HEK293T (cell line): ENCODE measurements around the gene PTGR2.
"Not testable (repeated sequence)": the region's sequence is repeated elsewhere in the genome, so short reads cannot be mapped to it uniquely, and the experiment has no call there.

Experiments used
- CTCF ChIA-PET: fragments of 350-600 bp; formaldehyde crosslinking; extraction: SDS; loops from one replicate; lab custom pipeline; 2021; ENCODE audit warnings: antibody characterized with exemption, inconsistent platforms; lab: Yijun Ruan, JAX
- POLR2A ChIA-PET: fragments of 350-600 bp; formaldehyde crosslinking; extraction: SDS; loops from one replicate; lab custom pipeline; 2020; ENCODE audit warnings: antibody characterized with exemption, inconsistent platforms; lab: Yijun Ruan, JAX
- DNase-seq: peaks from one replicate; pipeline ENCODE4 v3.0.0; 2012; ENCODE audit warnings: mixed read lengths; ENCODE audit errors: extremely low spot score
- ARNT ChIP-seq: fragments of 450-650 bp; IDR thresholded peaks from 2 replicates; pipeline ENCODE4 v1.6.1; 2017; ENCODE audit warnings: mild to moderate bottlenecking
- BHLHE40 ChIP-seq: fragments of 450-650 bp; IDR thresholded peaks from 2 replicates; pipeline ENCODE4 v1.6.1; 2016; ENCODE audit warnings: mild to moderate bottlenecking, moderate library complexity, borderline replicate concordance
- CTBP1 ChIP-seq: fragments of 450-650 bp; IDR thresholded peaks from 2 replicates; pipeline ENCODE4 v1.6.1; 2016; ENCODE audit warnings: borderline replicate concordance
- ELF4 ChIP-seq: fragments of 450-650 bp; IDR thresholded peaks from 2 replicates; pipeline ENCODE4 v1.6.1; 2017; ENCODE audit warnings: antibody characterized with exemption
- FOXA1 ChIP-seq: fragments of 450-650 bp; IDR thresholded peaks from 2 replicates; pipeline ENCODE4 v1.6.1; 2016; ENCODE audit warnings: mild to moderate bottlenecking
- FOXK2 ChIP-seq: fragments of 450-650 bp; IDR thresholded peaks from 2 replicates; pipeline ENCODE4 v1.6.1; 2016; ENCODE audit warnings: mild to moderate bottlenecking
- FOXM1 ChIP-seq: fragments of 450-650 bp; IDR thresholded peaks from 2 replicates; pipeline ENCODE4 v1.6.1; 2017; ENCODE audit warnings: mild to moderate bottlenecking, borderline replicate concordance
- HDGF ChIP-seq: fragments of 450-650 bp; IDR thresholded peaks from 2 replicates; pipeline ENCODE4 v1.6.1; 2017; ENCODE audit warnings: antibody characterized with exemption, borderline replicate concordance
- L3MBTL2 ChIP-seq: fragments of 450-650 bp; conservative IDR thresholded peaks from 2 replicates; pipeline ENCODE4 v1.6.1; 2016; ENCODE audit warnings: mild to moderate bottlenecking
- LEF1 ChIP-seq: fragments of 450-650 bp; IDR thresholded peaks from 2 replicates; pipeline ENCODE4 v1.6.1; 2017; ENCODE audit warnings: mild to moderate bottlenecking, borderline replicate concordance
- NFRKB ChIP-seq: fragments of 450-650 bp; IDR thresholded peaks from 2 replicates; pipeline ENCODE4 v1.6.1; 2016; ENCODE audit warnings: mild to moderate bottlenecking, moderate library complexity
- SP1 ChIP-seq: fragments of 450-650 bp; IDR thresholded peaks from 2 replicates; pipeline ENCODE4 v1.6.1; 2017
- SUZ12 ChIP-seq: fragments of 450-650 bp; IDR thresholded peaks from 2 replicates; pipeline ENCODE4 v1.6.1; 2016; ENCODE audit warnings: mild to moderate bottlenecking
- TARDBP ChIP-seq: fragments of 450-650 bp; IDR thresholded peaks from 2 replicates; pipeline ENCODE4 v1.6.1; 2016
- ZNF384 ChIP-seq: fragments of 450-650 bp; IDR thresholded peaks from 2 replicates; pipeline ENCODE4 v1.6.1; 2016
- TF ChIP-seq, protein P1 (sequence below): fragments of 450-650 bp; IDR thresholded peaks from 2 replicates; pipeline ENCODE4 v1.6.1; 2016

Gene PTGR2

DNA sequence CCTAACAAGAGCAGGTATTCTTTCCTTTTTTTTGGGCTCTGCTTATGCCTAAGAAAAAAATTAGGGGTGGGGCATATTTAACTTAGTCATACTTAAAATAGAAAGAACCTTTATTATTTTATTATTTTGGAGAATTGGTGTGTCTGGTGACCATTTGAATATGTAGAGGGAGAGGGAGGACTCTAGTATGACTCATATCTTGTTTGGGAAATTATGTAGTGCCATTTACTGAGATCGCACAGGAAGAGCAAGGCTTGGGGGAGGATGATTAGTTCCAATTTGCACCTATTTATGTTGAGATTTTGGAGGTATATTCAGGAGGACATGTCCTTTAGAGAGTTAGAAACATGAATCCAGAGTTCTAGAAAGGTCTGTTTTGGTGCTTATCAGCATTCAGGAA lies 44.9 kb downstream of the PTGR2 start:
- ChIA-PET POLR2A (interaction anchor here (1.1 to 1.6 kb wide), 2 partner anchors 10 to 45 kb away, joined by 3 to 5 read pairs; partner anchors contain the start of genes PTGR2 and ZNF410), CTCF (no interaction called here)
- TF ChIP-seq L3MBTL2: no peak
- TF ChIP-seq ARNT: no peak
- no peak for TF ChIP-seq FOXA1
- TF ChIP-seq TARDBP: no peak
- TF ChIP-seq SUZ12: no peak
- TF ChIP-seq SP1: no peak
- no peak for TF ChIP-seq NFRKB
- no peak for TF ChIP-seq ELF4
- TF ChIP-seq HDGF: no peak
- no peak for TF ChIP-seq ZNF384
- TF ChIP-seq BHLHE40: no peak
- TF ChIP-seq FOXK2: no peak
- TF ChIP-seq FOXM1: no peak
- TF ChIP-seq, protein P1, sequence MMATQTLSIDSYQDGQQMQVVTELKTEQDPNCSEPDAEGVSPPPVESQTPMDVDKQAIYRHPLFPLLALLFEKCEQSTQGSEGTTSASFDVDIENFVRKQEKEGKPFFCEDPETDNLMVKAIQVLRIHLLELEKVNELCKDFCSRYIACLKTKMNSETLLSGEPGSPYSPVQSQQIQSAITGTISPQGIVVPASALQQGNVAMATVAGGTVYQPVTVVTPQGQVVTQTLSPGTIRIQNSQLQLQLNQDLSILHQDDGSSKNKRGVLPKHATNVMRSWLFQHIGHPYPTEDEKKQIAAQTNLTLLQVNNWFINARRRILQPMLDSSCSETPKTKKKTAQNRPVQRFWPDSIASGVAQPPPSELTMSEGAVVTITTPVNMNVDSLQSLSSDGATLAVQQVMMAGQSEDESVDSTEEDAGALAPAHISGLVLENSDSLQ: no peak
- TF ChIP-seq CTBP1: no peak
- TF ChIP-seq LEF1: no peak
- no peak for DNase-seq

DNA sequence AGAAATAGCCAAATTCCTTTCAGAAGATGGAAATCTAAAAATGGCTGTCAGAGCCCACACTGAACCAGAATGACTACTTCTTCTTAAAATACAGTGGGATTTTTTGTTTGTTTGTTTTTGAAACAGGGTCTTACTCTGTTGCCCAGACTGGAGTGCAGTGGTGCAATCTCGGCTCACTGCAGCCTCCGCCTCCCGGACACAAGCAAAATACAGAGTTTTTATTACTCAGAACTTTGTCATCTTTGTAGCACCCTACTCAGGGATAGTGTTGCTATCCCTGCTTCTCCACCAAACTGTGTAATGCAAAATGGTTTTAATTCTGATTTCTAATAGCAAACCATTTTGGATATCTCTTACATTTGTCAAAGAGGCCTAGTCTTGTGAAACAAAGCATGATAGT lies 51.4 kb downstream of the PTGR2 start:
- CTCF ChIA-PET: no interaction called here
- no peak for DNase-seq
- TF ChIP-seq HDGF: no peak
- TF ChIP-seq FOXK2: no peak
- POLR2A ChIA-PET: no interaction called here

DNA sequence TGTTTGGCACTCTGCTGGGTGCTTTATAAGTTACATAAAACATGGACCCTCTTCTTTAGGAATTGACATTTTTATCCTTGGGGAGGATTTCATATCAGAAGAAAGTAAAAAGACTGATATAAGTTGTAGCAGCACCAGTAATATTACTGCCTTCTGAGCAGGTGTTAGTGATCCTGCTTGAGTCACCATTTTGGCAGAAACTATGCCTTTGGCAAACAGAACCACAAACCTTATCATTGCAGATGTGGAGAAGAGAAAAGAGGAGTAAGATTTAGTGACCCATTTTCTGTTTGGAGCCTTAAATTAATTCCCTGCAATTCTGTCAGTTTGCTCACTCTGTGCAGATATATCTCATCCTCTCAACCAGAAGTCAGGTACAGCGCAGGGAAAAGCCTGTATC lies 58.0 kb downstream of the PTGR2 start:
- TF ChIP-seq FOXM1 (no peak), FOXA1 (no peak), ZNF384 (no peak), SP1 (no peak), LEF1 (no peak), BHLHE40 (no peak), ARNT (no peak), TARDBP (no peak), SUZ12 (no peak), HDGF (no peak), NFRKB (no peak), ELF4 (no peak), FOXK2 (no peak), CTBP1 (no peak), L3MBTL2 (no peak)
- TF ChIP-seq, protein P1: no peak
- ChIA-PET CTCF (no interaction called here), POLR2A (no interaction called here)
- no peak for DNase-seq

DNA sequence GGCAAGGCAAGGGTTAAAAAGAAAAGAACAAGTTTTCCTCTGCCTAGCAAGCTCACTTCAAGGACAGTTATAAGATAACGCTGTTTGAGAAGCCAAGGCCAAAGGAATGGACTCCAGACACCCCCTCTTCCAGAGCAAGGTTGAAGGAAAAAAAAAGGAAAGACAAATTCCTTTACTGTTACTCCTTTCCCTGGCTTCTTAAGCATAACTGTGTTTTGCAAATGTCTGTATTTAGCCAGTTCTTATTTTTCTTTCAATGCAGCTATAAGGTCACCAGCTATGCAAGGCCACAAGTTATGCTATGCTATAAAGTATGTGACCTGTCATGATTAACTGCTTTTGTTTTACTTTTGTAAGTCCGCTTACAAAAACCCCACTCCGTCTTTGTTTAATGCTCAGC lies 61.6 kb downstream of the PTGR2 start:
- POLR2A ChIA-PET: no interaction called here
- no peak for TF ChIP-seq FOXM1
- TF ChIP-seq HDGF: no peak
- TF ChIP-seq L3MBTL2: no peak
- TF ChIP-seq LEF1: no peak
- TF ChIP-seq BHLHE40: no peak
- TF ChIP-seq ELF4: no peak
- TF ChIP-seq CTBP1: no peak
- no peak for TF ChIP-seq SP1
- DNase-seq: no peak
- CTCF ChIA-PET: no interaction called here

DNA sequence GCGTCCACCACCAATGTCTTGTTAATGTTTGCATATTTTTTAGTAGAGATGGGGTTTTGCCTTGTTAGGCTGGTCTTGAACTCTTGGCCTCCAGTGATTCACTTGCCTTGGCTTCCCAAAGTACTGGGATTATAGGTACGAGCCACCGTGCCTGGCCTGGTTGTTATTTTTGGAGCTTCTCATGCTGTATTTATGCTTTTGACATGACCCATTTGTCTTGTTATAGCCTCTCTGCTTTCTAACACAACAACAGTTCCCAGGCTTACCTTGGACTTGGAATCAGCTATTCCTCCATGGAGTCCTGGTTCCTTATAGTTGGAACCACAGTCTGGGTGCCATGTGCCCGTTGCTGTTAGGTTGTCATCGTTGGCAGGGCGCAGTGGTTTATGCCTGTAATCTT lies 64.7 kb downstream of the PTGR2 start:
- no peak for DNase-seq
- TF ChIP-seq NFRKB: no peak
- TF ChIP-seq ARNT: no peak
- TF ChIP-seq FOXK2: no peak
- TF ChIP-seq, protein P1: no peak
- no peak for TF ChIP-seq TARDBP
- no peak for TF ChIP-seq FOXM1
- no peak for TF ChIP-seq SP1
- TF ChIP-seq LEF1: no peak
- ChIA-PET POLR2A (interaction anchor here (0.6 kb wide), 1 partner anchor 69 kb away, joined by 3 read pairs; no protein-coding TSS in a partner anchor), CTCF (no interaction called here)

DNA sequence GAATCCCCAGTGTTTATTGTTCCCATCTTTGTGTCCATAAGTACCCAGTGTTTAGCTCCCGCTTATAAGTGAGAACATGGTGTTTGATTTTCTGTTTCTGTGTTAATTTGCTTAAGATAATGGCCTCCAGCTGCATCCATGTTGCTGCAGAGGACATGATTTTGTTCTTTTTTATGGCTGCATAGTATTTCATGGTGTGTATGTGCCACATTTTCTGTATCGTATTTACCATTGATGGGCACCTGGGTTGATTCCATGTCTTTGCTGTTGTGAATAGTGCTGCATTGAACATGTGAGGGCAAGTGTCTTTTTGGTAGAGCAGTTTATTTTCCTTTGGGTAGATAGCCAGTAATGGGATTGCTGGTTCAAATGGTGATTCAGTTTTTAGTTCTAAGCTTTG lies 67.8 kb downstream of the PTGR2 start:
- POLR2A ChIA-PET: not testable (repeated sequence)

DNA sequence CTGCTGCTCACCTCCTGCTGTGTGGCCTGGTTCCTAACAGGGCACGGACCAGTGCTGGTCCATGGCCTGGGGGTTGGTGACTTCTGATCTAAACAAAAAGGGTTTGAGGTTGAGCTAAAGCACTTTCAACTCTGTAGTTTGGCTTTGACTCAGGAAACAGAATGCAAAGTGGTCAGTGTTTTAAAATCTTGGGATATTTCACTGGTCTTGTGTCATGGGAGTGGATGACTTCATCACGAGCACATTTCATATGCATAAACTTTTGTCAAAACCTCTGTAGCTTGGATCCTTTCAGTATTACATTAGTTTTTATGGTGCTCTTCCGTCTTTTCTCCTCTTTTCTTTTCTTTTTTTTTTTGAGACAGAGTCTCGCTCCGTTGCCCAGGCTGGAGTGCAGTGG lies 72.7 kb downstream of the PTGR2 start:
- DNase-seq: no peak
- TF ChIP-seq LEF1 (no peak), FOXK2 (no peak)
- ChIA-PET POLR2A (no interaction called here), CTCF (no interaction called here)

More for the DNA sequence above, 67.8 kb downstream of the PTGR2 start:
- CTCF ChIA-PET: interaction anchor here (0.6 kb wide), 1 partner anchor 103 kb away, joined by 5 read pairs; no protein-coding TSS in a partner anchor
- DNase-seq: not testable (repeated sequence)
